WTC11 (cell line): ENCODE measurements around the gene FABP2. TPM values are rescaled to one million over a fixed set of nuclear protein-coding genes. Genes with fewer than 3 reads are reported as not detected.

Experiments
- ATAC-seq: fragments of 200-7000 bp; cut with Tn5 transposase; 2 replicates; pipeline ENCODE4 v1.10.0; 2021; ENCODE audit warnings: mild to moderate bottlenecking, moderate library complexity
- CTCF ChIA-PET: fragments of 300-600 bp; sonication (Branson Sonifier 250); formaldehyde crosslinking; loops from one replicate; lab custom pipeline; 2021; ENCODE audit warnings: antibody characterized with exemption; lab: Charles Lee
- POLR2A ChIA-PET: fragments of 350-600 bp; sonication (Branson Sonifier 250); formaldehyde crosslinking; loops from one replicate; lab custom pipeline; 2021; ENCODE audit warnings: antibody characterized with exemption; lab: Charles Lee
- DNase-seq: peaks from one replicate; pipeline ENCODE4 v3.0.0; 2021; ENCODE audit warnings: low spot score
- H3K27ac Mint-ChIP-seq: 2 replicates; pipeline ENCODE4 v1.8.0; 2021; ENCODE audit warnings: mixed read lengths
- H3K27me3 Mint-ChIP-seq: 2 replicates; pipeline ENCODE4 v1.8.0; 2021; ENCODE audit warnings: low read depth, mild to moderate bottlenecking, moderate library complexity, mixed read lengths
- H3K36me3 Mint-ChIP-seq: 2 replicates; pipeline ENCODE4 v1.8.0; 2021; ENCODE audit warnings: mixed read lengths
- H3K4me1 Mint-ChIP-seq: 2 replicates; pipeline ENCODE4 v1.8.0; 2022; ENCODE audit warnings: mixed read lengths
- H3K4me3 Mint-ChIP-seq: 2 replicates; pipeline ENCODE4 v1.8.0; 2021; ENCODE audit warnings: mild to moderate bottlenecking, moderate library complexity, mixed read lengths
- H3K9me3 Mint-ChIP-seq: 2 replicates; pipeline ENCODE4 v1.8.0; 2021; ENCODE audit warnings: mixed read lengths
- CBFB ChIP-seq: sonication (generic); formaldehyde crosslinking; IDR thresholded peaks from 2 replicates; pipeline ENCODE4 v1.8.1; 2022; ENCODE audit warnings: mild to moderate bottlenecking, low read depth, missing genetic modification reagents
- ESRRA ChIP-seq: sonication (generic); formaldehyde crosslinking; IDR thresholded peaks from 2 replicates; pipeline ENCODE4 v1.8.1; 2022; ENCODE audit warnings: mild to moderate bottlenecking, missing genetic modification reagents, borderline replicate concordance
- ETV6 ChIP-seq: sonication (generic); formaldehyde crosslinking; IDR thresholded peaks from 2 replicates; pipeline ENCODE4 v1.8.1; 2022; ENCODE audit warnings: mild to moderate bottlenecking, missing genetic modification reagents
- JAZF1 ChIP-seq: fragments of 250-450 bp; sonication (Bioruptor Pico); IDR thresholded peaks from 2 replicates; pipeline ENCODE4 v1.9.0; 2021; ENCODE audit warnings: moderate library complexity, mild to moderate bottlenecking, inconsistent platforms
- NR1H2 ChIP-seq: sonication (generic); formaldehyde crosslinking; IDR thresholded peaks from 2 replicates; pipeline ENCODE4 v1.9.0; 2021; ENCODE audit warnings: mild to moderate bottlenecking, moderate library complexity, missing genetic modification reagents
- SOX15 ChIP-seq: fragments of 250-450 bp; sonication (Bioruptor Pico); IDR thresholded peaks from 2 replicates; pipeline ENCODE4 v1.9.0; 2021; ENCODE audit warnings: mild to moderate bottlenecking
- SP1 ChIP-seq: sonication (generic); formaldehyde crosslinking; conservative IDR thresholded peaks from 2 replicates; pipeline ENCODE4 v1.8.1; 2022; ENCODE audit warnings: missing genetic modification reagents
- TEAD4 ChIP-seq: sonication (generic); formaldehyde crosslinking; IDR thresholded peaks from 2 replicates; pipeline ENCODE4 v1.8.0; 2022; ENCODE audit warnings: mild to moderate bottlenecking, missing genetic modification reagents
- TP53 ChIP-seq: sonication (generic); formaldehyde crosslinking; IDR thresholded peaks from 2 replicates; pipeline ENCODE4 v1.8.1; 2023; ENCODE audit warnings: mild to moderate bottlenecking, missing genetic modification reagents
- ZBTB21 ChIP-seq: sonication (generic); formaldehyde crosslinking; IDR thresholded peaks from 2 replicates; pipeline ENCODE4 v1.8.1; 2023; ENCODE audit warnings: mild to moderate bottlenecking, missing genetic modification reagents, borderline replicate concordance
- ZNF317 ChIP-seq: sonication (generic); formaldehyde crosslinking; IDR thresholded peaks from 2 replicates; pipeline ENCODE4 v1.8.1; 2023; ENCODE audit warnings: low read depth, mild to moderate bottlenecking, moderate library complexity, missing genetic modification reagents, borderline replicate concordance
- ZNF423 ChIP-seq: fragments of 250-450 bp; sonication (Bioruptor Pico); IDR thresholded peaks from 2 replicates; pipeline ENCODE4 v2.1.2; 2022; ENCODE audit warnings: mild to moderate bottlenecking, moderate library complexity
- total RNA-seq: library from RNA; stranded (reverse); gene quantifications from 3 replicates; pipeline ENCODE4 v1.2.3, GENCODE V29; 2021
- TF ChIP-seq, protein P1 (sequence below): sonication (generic); formaldehyde crosslinking; IDR thresholded peaks from 2 replicates; pipeline ENCODE4 v1.8.0; 2022; ENCODE audit warnings: mild to moderate bottlenecking, missing genetic modification reagents
- TF ChIP-seq, protein P2 (sequence below): sonication (generic); formaldehyde crosslinking; IDR thresholded peaks from 2 replicates; pipeline ENCODE4 v1.8.1; 2023; ENCODE audit warnings: mild to moderate bottlenecking, missing genetic modification reagents, moderate library complexity
- TF ChIP-seq, protein P3 (sequence below): sonication (generic); formaldehyde crosslinking; IDR thresholded peaks from 2 replicates; pipeline ENCODE4 v1.8.1; 2023; ENCODE audit warnings: mild to moderate bottlenecking, missing genetic modification reagents, borderline replicate concordance
- TF ChIP-seq, protein P4 (sequence below): fragments of 250-450 bp; sonication (Bioruptor Pico); IDR thresholded peaks from 2 replicates; pipeline ENCODE4 v1.9.0; 2021; ENCODE audit warnings: mild to moderate bottlenecking, borderline replicate concordance

FABP2 gene
- total RNA-seq, 1 experiment from 2014 or later, result not detected

DNA sequence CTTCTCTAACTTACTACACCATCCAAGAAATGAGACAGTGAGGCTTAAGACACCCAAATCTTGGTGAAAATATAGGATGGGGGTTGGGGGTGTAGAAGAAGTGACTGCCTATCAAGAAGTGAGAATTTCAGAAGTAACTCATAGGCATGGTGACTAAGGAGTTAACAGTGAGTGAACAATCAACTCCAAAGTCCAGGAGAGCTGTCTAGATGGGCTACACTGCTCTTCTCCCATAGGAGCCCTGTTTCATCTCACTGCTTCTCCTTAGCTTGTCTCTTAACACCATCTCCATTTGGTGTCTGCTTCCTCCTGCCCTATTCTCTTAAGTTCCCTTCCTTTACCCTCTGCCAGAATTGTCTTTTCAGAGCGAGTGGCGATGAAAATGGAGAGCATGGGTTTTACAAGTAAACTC lies 22.7 kb downstream of the FABP2 start (continued):
- TF ChIP-seq, protein P1, sequence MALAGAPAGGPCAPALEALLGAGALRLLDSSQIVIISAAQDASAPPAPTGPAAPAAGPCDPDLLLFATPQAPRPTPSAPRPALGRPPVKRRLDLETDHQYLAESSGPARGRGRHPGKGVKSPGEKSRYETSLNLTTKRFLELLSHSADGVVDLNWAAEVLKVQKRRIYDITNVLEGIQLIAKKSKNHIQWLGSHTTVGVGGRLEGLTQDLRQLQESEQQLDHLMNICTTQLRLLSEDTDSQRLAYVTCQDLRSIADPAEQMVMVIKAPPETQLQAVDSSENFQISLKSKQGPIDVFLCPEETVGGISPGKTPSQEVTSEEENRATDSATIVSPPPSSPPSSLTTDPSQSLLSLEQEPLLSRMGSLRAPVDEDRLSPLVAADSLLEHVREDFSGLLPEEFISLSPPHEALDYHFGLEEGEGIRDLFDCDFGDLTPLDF (CRISPR knock-in tag), result no peak
- TF ChIP-seq JAZF1 (CRISPR knock-in tag) (no peak), ESRRA (CRISPR knock-in tag) (no peak), TEAD4 (no peak), TP53 (CRISPR knock-in tag) (no peak)

DNA sequence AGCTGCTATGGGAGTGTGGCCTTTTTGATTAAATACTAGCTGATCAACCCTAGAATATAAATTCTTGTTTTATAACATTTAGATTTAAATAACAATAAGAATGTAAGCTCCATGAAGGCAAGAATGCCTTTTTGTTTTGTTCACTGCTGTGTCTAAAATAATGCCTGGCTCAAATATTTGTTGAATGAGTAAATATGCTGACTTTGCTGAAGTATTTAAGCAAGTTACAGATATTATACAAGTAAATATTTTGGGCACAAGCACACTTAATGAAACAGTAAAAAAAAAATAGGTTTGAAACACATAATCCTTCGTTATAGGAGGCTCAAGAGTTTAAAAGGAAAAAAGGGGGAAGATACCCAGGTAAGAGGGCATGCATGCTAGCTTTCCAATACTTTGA lies 24.1 kb downstream of the FABP2 start:
- peaks cover 5% of the 10 kb centered on the region; the same call in 1 of the 2 replicates for H3K9me3 Mint-ChIP-seq
- peak overlapping the region; percentile 90 for H3K4me3 Mint-ChIP-seq
- ChIA-PET CTCF (no interaction called here), POLR2A (interaction anchor here (0.5 kb wide), 1 partner anchor 93 kb away, joined by 4 read pairs; no protein-coding TSS in a partner anchor)
- H3K36me3 Mint-ChIP-seq, result peaks cover 25% of the 10 kb centered on the region
- TF ChIP-seq ZNF423 (CRISPR knock-in tag) (no peak), SOX15 (CRISPR knock-in tag) (no peak), ZBTB21 (CRISPR knock-in tag) (no peak), ETV6 (no peak), NR1H2 (CRISPR knock-in tag) (no peak), ZNF317 (CRISPR knock-in tag) (no peak), SP1 (CRISPR knock-in tag) (no peak)
- TF ChIP-seq, protein P2, sequence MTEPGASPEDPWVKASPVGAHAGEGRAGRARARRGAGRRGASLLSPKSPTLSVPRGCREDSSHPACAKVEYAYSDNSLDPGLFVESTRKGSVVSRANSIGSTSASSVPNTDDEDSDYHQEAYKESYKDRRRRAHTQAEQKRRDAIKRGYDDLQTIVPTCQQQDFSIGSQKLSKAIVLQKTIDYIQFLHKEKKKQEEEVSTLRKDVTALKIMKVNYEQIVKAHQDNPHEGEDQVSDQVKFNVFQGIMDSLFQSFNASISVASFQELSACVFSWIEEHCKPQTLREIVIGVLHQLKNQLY (CRISPR knock-in tag), result no peak
- TF ChIP-seq, protein P3, sequence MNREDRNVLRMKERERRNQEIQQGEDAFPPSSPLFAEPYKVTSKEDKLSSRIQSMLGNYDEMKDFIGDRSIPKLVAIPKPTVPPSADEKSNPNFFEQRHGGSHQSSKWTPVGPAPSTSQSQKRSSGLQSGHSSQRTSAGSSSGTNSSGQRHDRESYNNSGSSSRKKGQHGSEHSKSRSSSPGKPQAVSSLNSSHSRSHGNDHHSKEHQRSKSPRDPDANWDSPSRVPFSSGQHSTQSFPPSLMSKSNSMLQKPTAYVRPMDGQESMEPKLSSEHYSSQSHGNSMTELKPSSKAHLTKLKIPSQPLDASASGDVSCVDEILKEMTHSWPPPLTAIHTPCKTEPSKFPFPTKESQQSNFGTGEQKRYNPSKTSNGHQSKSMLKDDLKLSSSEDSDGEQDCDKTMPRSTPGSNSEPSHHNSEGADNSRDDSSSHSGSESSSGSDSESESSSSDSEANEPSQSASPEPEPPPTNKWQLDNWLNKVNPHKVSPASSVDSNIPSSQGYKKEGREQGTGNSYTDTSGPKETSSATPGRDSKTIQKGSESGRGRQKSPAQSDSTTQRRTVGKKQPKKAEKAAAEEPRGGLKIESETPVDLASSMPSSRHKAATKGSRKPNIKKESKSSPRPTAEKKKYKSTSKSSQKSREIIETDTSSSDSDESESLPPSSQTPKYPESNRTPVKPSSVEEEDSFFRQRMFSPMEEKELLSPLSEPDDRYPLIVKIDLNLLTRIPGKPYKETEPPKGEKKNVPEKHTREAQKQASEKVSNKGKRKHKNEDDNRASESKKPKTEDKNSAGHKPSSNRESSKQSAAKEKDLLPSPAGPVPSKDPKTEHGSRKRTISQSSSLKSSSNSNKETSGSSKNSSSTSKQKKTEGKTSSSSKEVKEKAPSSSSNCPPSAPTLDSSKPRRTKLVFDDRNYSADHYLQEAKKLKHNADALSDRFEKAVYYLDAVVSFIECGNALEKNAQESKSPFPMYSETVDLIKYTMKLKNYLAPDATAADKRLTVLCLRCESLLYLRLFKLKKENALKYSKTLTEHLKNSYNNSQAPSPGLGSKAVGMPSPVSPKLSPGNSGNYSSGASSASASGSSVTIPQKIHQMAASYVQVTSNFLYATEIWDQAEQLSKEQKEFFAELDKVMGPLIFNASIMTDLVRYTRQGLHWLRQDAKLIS (CRISPR knock-in tag), result no peak
- DNase-seq (no peak), ATAC-seq (no peak)
- no peaks in the 10 kb centered on the region for H3K27me3 Mint-ChIP-seq
- H3K27ac Mint-ChIP-seq, result no peak overlapping the region
- peaks cover 39% of the 10 kb centered on the region for H3K4me1 Mint-ChIP-seq

DNA sequence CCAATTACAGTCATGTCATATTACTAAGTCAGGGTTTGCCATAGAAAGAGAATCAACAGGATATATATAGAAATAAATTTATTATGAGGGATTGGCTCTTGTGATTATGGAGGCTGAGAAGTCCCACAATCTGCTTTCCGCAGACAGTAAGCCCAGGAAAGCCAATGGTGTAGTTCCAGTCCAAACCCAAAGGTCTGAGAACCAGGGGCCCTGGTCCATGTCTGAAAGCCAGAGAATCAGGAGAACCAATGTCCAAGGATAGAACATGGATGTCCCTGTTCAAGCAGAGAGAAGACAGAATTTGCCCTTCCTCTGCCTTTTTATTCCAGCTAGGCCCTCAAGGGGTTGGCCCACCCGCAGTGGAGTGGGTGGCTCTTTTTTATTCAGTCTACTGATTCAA lies 25.6 kb downstream of the FABP2 start:
- no peak overlapping the region for H3K4me3 Mint-ChIP-seq
- TF ChIP-seq, protein P4, sequence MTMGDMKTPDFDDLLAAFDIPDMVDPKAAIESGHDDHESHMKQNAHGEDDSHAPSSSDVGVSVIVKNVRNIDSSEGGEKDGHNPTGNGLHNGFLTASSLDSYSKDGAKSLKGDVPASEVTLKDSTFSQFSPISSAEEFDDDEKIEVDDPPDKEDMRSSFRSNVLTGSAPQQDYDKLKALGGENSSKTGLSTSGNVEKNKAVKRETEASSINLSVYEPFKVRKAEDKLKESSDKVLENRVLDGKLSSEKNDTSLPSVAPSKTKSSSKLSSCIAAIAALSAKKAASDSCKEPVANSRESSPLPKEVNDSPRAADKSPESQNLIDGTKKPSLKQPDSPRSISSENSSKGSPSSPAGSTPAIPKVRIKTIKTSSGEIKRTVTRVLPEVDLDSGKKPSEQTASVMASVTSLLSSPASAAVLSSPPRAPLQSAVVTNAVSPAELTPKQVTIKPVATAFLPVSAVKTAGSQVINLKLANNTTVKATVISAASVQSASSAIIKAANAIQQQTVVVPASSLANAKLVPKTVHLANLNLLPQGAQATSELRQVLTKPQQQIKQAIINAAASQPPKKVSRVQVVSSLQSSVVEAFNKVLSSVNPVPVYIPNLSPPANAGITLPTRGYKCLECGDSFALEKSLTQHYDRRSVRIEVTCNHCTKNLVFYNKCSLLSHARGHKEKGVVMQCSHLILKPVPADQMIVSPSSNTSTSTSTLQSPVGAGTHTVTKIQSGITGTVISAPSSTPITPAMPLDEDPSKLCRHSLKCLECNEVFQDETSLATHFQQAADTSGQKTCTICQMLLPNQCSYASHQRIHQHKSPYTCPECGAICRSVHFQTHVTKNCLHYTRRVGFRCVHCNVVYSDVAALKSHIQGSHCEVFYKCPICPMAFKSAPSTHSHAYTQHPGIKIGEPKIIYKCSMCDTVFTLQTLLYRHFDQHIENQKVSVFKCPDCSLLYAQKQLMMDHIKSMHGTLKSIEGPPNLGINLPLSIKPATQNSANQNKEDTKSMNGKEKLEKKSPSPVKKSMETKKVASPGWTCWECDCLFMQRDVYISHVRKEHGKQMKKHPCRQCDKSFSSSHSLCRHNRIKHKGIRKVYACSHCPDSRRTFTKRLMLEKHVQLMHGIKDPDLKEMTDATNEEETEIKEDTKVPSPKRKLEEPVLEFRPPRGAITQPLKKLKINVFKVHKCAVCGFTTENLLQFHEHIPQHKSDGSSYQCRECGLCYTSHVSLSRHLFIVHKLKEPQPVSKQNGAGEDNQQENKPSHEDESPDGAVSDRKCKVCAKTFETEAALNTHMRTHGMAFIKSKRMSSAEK (CRISPR knock-in tag), result no peak
- no peak for TF ChIP-seq CBFB (CRISPR knock-in tag)
- CTCF ChIA-PET, result no interaction called here

More for the DNA sequence above, 25.6 kb downstream of the FABP2 start:
- peaks cover 30% of the 10 kb centered on the region for H3K4me1 Mint-ChIP-seq
- no peaks in the 10 kb centered on the region for H3K27me3 Mint-ChIP-seq
- DNase-seq (no peak), ATAC-seq (no peak)
- peak overlapping the region; percentile 38 for H3K27ac Mint-ChIP-seq
- POLR2A ChIA-PET, result no interaction called here
- H3K9me3 Mint-ChIP-seq, result peaks cover 5% of the 10 kb centered on the region; the same call in 1 of the 2 replicates
- H3K36me3 Mint-ChIP-seq, result peaks cover 30% of the 10 kb centered on the region
